GM06990 (cell line): Measurements from ENCODE around the gene NCK2.

Source experiments
- DNase-seq: peaks from one replicate; pipeline ENCODE4 v3.0.0-alpha.2; 2011; ENCODE audit not compliant: insufficient read length; ENCODE audit errors: extremely low read depth
- H3K27me3 ChIP-seq: replicated peaks from 2 replicates; pipeline ENCODE4 v1.6.0; 2011; ENCODE audit warnings: low read length; ENCODE audit not compliant: control insufficient read depth, insufficient read depth
- H3K36me3 ChIP-seq: 2 replicates; pipeline ENCODE4 v1.5.1; 2011; ENCODE audit warnings: low read length; ENCODE audit not compliant: control insufficient read depth, insufficient read depth
- H3K4me3 ChIP-seq: replicated peaks from 2 replicates; pipeline ENCODE4 v1.5.1; 2011; ENCODE audit warnings: low read depth, mild to moderate bottlenecking, control low read depth, low read length
- CTCF ChIP-seq: IDR thresholded peaks from 2 replicates; pipeline ENCODE4 v1.5.1; 2011; ENCODE audit warnings: low read length, control low read depth, mild to moderate bottlenecking, inconsistent platforms; ENCODE audit not compliant: insufficient read depth, poor library complexity, severe bottlenecking

The NCK2 gene

GRCh38 chr2:105783151-105783738 is 38.5 kb downstream of the NCK2 start:
- Histone ChIP-seq H3K36me3 (no peaks in the 10 kb centered on the region; the same call in none of the 2 replicates), H3K4me3 (no peak overlapping the region), H3K27me3 (no peaks in the 10 kb centered on the region)
- no peak for DNase-seq
- TF ChIP-seq CTCF, result no peak

GRCh38 chr2:105783972-105784371 is 39.3 kb downstream of the NCK2 start:
- Histone ChIP-seq H3K4me3 (no peak overlapping the region), H3K36me3 (no peaks in the 10 kb centered on the region; the same call in none of the 2 replicates), H3K27me3 (no peaks in the 10 kb centered on the region)
- TF ChIP-seq CTCF, result no peak
- no peak for DNase-seq

- no peak for DNase-seq
- no peaks in the 10 kb centered on the region for H3K27me3 ChIP-seq
- H3K4me3 ChIP-seq, result no peak overlapping the region
- H3K36me3 ChIP-seq, result no peaks in the 10 kb centered on the region; the same call in 1 of the 2 replicates
- no peak for TF ChIP-seq CTCF
These were observed 39.9 kb downstream of the NCK2 start for GRCh38 chr2:105784589-105784988.

- H3K27me3 ChIP-seq, result no peaks in the 10 kb centered on the region
- no peak for TF ChIP-seq CTCF
These were observed 40.6 kb downstream of the NCK2 start for GRCh38 chr2:105785095-105785847.

GRCh38 chr2:105786231-105787230 is 41.8 kb downstream of the NCK2 start:
- Histone ChIP-seq H3K4me3 (no peak overlapping the region), H3K36me3 (no peaks in the 10 kb centered on the region; the same call in 1 of the 2 replicates), H3K27me3 (no peaks in the 10 kb centered on the region)
- DNase-seq, result no peak
- no peak for TF ChIP-seq CTCF

More at GRCh38 chr2:105785095-105785847, 40.6 kb downstream of the NCK2 start:
- no peaks in the 10 kb centered on the region; the same call in 1 of the 2 replicates for H3K36me3 ChIP-seq
- no peak overlapping the region for H3K4me3 ChIP-seq
- DNase-seq, result no peak
